Mesendoderm (in vitro differentiated cells): ENCODE results near the gene OR2B6.

Experiments
- DNase-seq: peaks from one replicate; pipeline ENCODE4 v3.0.0; 2013
- H2AK5ac ChIP-seq: 2 replicates; pipeline ENCODE4 v1.6.1; 2013; ENCODE audit warnings: low read length, inconsistent platforms
- H2BK120ac ChIP-seq: 2 replicates; pipeline ENCODE4 v1.6.1; 2013; ENCODE audit warnings: low read depth, mild to moderate bottlenecking, low read length, moderate library complexity, mixed read lengths
- H2BK15ac ChIP-seq: replicated peaks from 2 replicates; pipeline ENCODE4 v1.6.1; 2013; ENCODE audit warnings: low read depth, mild to moderate bottlenecking, moderate library complexity
- H2BK5ac ChIP-seq: 2 replicates; pipeline ENCODE4 v1.6.1; 2013; ENCODE audit warnings: low read length, inconsistent platforms
- H3K18ac ChIP-seq: 2 replicates; pipeline ENCODE4 v1.6.1; 2013; ENCODE audit warnings: mild to moderate bottlenecking, low read length, mixed read lengths
- H3K23ac ChIP-seq: one replicate; pipeline ENCODE4 v1.6.1; 2013; ENCODE audit warnings: low read length
- H3K27ac ChIP-seq: 2 replicates; pipeline ENCODE4 v1.5.1; 2013; ENCODE audit warnings: low read depth, mild to moderate bottlenecking, inconsistent platforms, low read length, moderate library complexity
- H3K27me3 ChIP-seq: 2 replicates; pipeline ENCODE4 v1.6.1; 2013; ENCODE audit warnings: low read length, control low read depth, mild to moderate bottlenecking, inconsistent platforms; ENCODE audit not compliant: insufficient read depth, poor library complexity
- H3K36me3 ChIP-seq: 2 replicates; pipeline ENCODE4 v1.6.1; 2013; ENCODE audit warnings: low read length, inconsistent platforms; ENCODE audit not compliant: control insufficient read depth, insufficient read depth
- H3K4ac ChIP-seq: one replicate; pipeline ENCODE4 v1.6.1; 2013; ENCODE audit warnings: low read depth, mild to moderate bottlenecking, low read length, moderate library complexity
- H3K4me1 ChIP-seq: 2 replicates; pipeline ENCODE4 v1.6.1; 2013; ENCODE audit warnings: low read depth, low read length, inconsistent platforms; ENCODE audit not compliant: control insufficient read depth
- H3K4me2 ChIP-seq: 2 replicates; pipeline ENCODE4 v1.6.1; 2013; ENCODE audit warnings: low read length
- H3K4me3 ChIP-seq: 2 replicates; pipeline ENCODE4 v1.5.1; 2013; ENCODE audit warnings: mild to moderate bottlenecking, low read length
- H3K56ac ChIP-seq: one replicate; pipeline ENCODE4 v1.6.1; 2013; ENCODE audit warnings: low read length
- H3K79me1 ChIP-seq: 2 replicates; pipeline ENCODE4 v1.6.1; 2013; ENCODE audit warnings: low read length, inconsistent platforms
- H3K79me2 ChIP-seq: 2 replicates; pipeline ENCODE4 v1.6.1; 2013; ENCODE audit warnings: mild to moderate bottlenecking, low read length; ENCODE audit not compliant: control insufficient read depth, insufficient read depth
- H3K9ac ChIP-seq: 2 replicates; pipeline ENCODE4 v1.6.1; 2013; ENCODE audit warnings: low read length, inconsistent platforms
- H4K5ac ChIP-seq: one replicate; pipeline ENCODE4 v1.6.1; 2013; ENCODE audit warnings: low read length
- H4K8ac ChIP-seq: one replicate; pipeline ENCODE4 v1.6.1; 2013; ENCODE audit warnings: low read depth, mild to moderate bottlenecking, control low read depth, low read length, moderate library complexity
- WGBS: extraction: QIAGEN DNeasy Blood & Tissue Kit; methylation state at CpG from one replicate; pipeline ENCODE4 v1.1.7; 2013; ENCODE audit warnings: low lambda C conversion rate, missing lambda C conversion rate; ENCODE audit not compliant: insufficient coverage; ENCODE audit errors: extremely low coverage; 5-methylcytosine and 5-hydroxymethylcytosine counted together

OR2B6 gene

DNA sequence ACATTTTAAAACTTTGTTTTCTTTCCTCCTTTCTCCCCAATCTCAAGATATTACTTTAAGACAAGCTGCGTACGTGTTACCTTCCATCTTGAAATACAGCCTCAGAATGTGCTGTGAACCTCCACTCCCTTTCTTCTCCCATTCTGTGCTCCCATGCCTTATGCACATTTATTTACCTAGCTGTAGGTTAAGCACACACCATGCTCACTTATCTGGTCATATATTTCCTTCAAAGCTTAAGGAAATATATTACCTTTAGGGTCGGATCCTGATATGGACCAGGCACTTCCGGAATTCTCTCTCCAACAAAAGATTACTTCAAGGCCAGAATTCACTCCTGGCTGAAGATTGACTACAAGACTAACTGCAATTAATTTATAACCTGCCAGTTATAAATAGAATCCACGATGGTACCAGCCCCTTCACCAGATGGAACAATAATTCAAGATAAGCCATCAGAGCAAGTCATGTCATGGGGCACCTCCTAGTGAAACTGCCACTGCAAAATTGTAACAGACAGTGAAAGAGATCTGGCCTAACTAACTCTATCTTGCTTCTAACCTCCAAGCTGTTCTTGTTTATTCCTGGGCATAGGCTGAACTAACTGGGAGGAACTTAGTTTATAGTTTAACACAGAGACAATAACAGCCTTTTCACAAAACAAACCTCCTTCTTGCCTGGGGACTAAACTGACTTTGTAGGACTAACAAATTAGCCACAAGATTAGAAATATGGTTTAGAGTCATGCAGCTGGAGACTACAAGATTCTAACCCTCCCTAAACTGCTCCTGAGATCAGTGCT is 47.5 kb downstream of the OR2B6 start:
- Histone ChIP-seq H3K27me3 (no peaks in the 10 kb centered on the region), H3K79me1 (no peaks in the 10 kb centered on the region), H3K4me3 (no peak overlapping the region), H3K36me3 (no peaks in the 10 kb centered on the region), H3K79me2 (no peaks in the 10 kb centered on the region), H3K56ac (no peak overlapping the region), H2BK120ac (no peak overlapping the region), H2AK5ac (no peak overlapping the region), H3K4me2 (no peak overlapping the region), H4K5ac (no peak overlapping the region), H3K18ac (no peak overlapping the region), H3K9ac (no peak overlapping the region), H3K4ac (no peak overlapping the region), H3K23ac (no peak overlapping the region), H4K8ac (no peak overlapping the region), H2BK15ac (no peak overlapping the region), H2BK5ac (no peak overlapping the region), H3K4me1 (peaks cover 3% of the 10 kb centered on the region), H3K27ac (no peak overlapping the region)
- no CpG with 5 or more reads among the region's 5 CpGs for WGBS
- no peak for DNase-seq

DNA sequence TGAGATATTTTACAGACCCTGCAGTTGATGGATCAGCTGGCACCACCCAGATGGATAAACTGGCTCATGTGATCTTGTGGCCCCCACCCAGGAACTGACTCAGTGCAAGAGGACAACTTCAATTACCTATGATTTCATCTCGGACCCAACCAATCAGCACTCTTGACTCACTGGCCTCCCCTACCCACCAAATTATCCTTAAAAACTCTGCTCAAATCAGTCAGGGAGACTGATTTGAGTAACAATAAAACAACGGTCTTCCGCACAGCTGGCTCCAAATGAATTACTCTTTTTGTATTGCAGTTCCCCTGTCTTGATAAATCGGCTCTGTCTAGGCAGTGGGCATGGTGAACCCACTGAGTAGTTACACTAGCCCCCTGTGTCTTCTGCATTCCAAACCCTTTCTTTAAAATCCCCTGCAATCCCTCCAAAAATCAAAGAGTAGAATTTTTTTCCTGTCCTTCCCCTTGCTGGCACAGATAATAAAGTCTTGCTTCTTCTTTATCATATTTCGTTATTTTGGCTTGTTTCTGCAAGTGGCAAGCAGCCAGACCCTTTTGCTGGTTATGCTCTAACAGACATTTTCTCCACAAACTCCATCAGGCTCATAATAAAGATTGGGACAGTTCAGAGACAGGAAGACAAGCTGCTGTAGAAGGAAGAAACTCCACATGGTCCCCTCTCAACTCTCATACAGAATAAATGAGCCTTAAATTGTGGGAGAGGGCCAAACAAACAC is 48.3 kb downstream of the OR2B6 start:
- Histone ChIP-seq H2AK5ac (no peak overlapping the region), H3K27ac (no peak overlapping the region)

DNA sequence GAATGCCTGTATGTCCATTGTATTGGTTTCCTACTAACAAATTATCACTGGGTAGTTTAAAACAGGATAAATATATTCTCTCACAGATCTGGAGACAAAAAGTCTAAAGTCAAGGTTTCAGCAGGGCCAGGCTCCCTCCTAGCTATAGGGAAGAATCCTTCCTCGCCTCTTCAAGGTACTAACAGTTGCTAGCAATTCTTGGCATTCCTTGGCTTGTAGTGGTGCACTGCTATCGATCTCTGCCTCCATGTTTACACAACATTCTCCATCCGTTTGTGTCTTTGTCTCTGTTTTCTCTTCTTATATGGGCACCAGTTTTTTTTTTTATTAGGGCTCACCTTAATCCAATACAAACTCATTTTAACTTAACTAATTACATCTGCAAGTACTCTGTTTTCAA is 48.9 kb downstream of the OR2B6 start:
- no peak overlapping the region for H4K8ac ChIP-seq
- H3K56ac ChIP-seq = no peak overlapping the region
- H3K79me2 ChIP-seq = no peaks in the 10 kb centered on the region
- no peak overlapping the region for H3K4me3 ChIP-seq
- H3K18ac ChIP-seq = no peak overlapping the region
- H2BK120ac ChIP-seq = no peak overlapping the region
- H3K27ac ChIP-seq = no peak overlapping the region
- no peaks in the 10 kb centered on the region for H3K79me1 ChIP-seq
- H2BK15ac ChIP-seq = no peak overlapping the region
- H3K27me3 ChIP-seq = no peaks in the 10 kb centered on the region
- no peak overlapping the region for H3K9ac ChIP-seq
- H2AK5ac ChIP-seq = no peak overlapping the region
- peak; percentile 62 for DNase-seq
- no CpG with 5 or more reads among the region's 3 CpGs for WGBS
- H2BK5ac ChIP-seq = no peak overlapping the region
- no peaks in the 10 kb centered on the region for H3K36me3 ChIP-seq
- H3K4ac ChIP-seq = no peak overlapping the region
- H3K4me2 ChIP-seq = no peak overlapping the region
- H4K5ac ChIP-seq = no peak overlapping the region
- no peak overlapping the region for H3K23ac ChIP-seq
- peaks cover 3% of the 10 kb centered on the region for H3K4me1 ChIP-seq

More for the DNA sequence above, 48.3 kb downstream of the OR2B6 start:
- H3K4ac ChIP-seq = no peak overlapping the region
- H3K23ac ChIP-seq = no peak overlapping the region
- H3K56ac ChIP-seq = peak overlapping the region; percentile 3
- H3K36me3 ChIP-seq = no peaks in the 10 kb centered on the region
- no peak overlapping the region for H3K4me2 ChIP-seq
- H3K79me2 ChIP-seq = no peaks in the 10 kb centered on the region
- H2BK120ac ChIP-seq = no peak overlapping the region
- no peak overlapping the region for H4K5ac ChIP-seq
- H2BK15ac ChIP-seq = no peak overlapping the region
- H3K4me3 ChIP-seq = no peak overlapping the region
- H3K27me3 ChIP-seq = no peaks in the 10 kb centered on the region
- no peaks in the 10 kb centered on the region for H3K79me1 ChIP-seq
- H3K4me1 ChIP-seq = peaks cover 3% of the 10 kb centered on the region
- no peak overlapping the region for H3K9ac ChIP-seq
- no peak overlapping the region for H3K18ac ChIP-seq
- WGBS = no CpG with 5 or more reads among the region's 5 CpGs
- H2BK5ac ChIP-seq = no peak overlapping the region
- no peak overlapping the region for H4K8ac ChIP-seq
- DNase-seq = no peak
